ENCODE measurements around the gene ATP5PB.

ATP5PB gene

DNA sequence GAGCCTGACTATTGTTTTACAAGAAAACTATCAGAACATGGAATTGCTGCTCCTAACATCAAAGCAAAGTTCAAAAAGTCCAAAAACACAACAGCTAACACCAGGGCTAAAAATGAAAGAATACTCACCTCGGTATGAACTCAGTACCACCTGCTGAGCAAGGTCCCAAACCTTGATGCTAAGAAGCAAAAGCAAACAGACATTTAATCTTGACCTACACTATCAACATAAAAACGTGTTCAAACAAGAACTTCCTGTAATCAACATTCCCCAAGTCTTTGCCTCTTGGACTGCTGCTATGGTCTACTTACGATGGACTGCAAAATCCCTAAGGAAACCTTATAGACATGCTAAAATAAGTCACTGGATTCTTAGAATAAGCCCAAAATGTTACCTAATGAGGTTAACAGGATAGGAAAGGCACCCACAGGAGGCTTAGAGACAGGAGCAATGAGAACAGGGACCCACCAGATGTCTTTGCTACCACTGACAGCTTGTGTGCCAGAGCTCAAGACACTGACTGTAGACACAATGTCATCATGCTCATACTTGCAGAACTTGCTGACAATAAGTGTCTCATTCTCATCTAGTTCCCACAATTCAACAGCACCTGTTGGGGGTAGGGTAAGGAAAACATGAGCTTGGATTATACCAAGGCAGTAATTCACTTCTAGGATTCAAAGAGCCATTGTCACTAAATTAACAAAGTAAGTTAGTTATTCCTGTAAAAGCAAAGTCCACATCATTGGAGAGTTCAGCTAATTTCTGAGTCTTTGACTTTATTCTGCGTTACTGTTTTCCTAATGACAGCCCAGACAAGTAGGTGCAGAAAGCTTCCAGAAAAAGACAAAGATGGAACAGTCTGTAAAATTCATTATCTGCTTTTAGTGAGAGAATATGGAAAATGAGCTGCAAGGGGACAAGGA lies 2.0 kb upstream of the ATP5PB start:
- DNase-seq = no peak

DNA sequence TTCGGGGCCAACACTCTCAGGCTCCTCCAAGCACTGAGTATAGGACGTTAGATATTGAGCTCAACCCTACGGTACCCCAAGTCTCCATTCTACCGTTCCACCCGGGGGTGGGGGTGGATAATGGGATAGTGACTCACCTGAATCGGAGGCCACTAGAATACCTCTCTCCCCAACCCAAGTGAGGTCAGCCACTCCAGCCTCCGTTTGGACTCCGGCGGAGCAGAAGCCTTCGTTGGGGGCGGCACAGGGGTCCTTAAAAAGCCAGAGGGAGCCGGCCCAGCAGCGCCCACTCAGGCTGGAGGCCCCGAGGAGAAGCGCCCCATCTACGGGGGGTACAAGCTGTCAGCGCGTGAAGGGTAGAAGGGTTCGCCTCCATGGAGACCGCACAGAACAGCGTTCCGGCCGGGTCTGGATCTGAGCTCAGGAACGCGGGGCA lies 764 bp upstream of the ATP5PB start:
- DNase-seq = no peak

DNA sequence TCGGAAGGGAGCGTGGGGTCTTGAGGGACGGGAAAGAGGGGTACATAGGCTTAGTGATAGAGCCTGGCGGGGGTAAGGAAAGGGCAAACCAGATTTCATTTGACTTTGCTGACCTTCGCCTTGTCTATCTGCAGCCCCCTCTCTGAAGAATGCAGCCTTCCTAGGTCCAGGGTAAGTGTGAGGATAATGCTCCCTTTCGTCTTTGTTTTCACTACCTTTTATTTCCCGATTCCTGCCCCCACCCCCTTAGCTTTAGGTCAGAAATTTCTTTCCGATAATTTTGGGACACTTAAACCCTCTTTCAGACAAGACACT lies 396 bp downstream of the ATP5PB start:
- no peak for DNase-seq

DNA sequence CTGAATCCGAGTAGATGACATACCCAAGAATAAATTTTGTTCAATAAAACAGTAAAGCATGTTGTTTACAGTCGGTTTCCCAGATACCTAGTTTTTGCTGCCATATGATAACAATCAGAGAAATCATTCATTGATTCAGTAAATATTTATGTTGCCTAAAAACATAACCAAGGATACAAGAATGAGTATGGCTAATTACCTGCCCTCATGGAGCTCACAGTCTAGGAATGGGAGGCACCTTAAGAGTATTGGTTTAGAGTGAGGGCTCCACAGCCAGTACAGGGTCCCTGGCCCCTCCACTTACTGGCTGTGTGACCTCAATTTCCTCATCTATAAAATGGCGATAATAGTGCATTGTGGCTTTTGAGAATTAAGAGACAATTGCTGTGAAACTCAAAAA lies 921 bp downstream of the ATP5PB start:
- DNase-seq = no peak

DNA sequence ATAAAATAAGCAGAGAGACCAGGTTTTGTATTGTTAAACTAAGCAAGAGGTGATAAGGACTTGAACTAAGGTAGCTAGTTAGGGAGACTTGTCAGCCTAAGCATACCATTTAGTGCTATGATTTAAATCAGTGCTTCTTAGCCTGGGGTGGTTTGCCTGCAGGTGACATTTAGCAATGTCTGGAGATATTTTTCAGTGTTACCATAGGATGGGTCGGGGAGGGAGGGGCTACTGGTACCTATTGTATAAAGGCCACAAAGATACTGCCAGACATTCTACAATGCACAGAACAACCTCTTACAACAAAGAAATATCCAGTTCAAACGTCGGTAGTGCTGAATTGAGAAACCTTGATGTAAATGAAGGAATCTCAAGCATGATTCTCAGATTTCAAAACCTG lies 3.3 kb downstream of the ATP5PB start:
- no peak for DNase-seq

DNA sequence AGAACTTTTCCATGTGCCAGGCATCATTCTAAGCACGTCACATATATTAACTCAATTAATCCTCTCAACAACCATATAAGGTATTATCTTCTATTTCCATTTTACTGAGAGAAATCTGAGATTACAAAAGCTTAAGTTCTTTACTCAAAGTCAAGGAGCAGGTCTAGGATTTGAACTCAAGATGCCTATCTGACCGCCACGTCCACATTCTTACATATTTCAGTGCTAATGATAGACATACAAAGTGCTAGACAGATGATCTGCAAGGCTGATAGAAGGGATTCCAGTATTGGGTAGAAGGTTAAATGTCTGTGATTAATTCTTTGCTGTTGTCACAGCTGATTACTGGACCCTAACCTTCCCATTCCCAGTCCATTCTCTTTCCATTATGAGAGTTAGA lies 4.4 kb downstream of the ATP5PB start:
- no peak for DNase-seq

DNA sequence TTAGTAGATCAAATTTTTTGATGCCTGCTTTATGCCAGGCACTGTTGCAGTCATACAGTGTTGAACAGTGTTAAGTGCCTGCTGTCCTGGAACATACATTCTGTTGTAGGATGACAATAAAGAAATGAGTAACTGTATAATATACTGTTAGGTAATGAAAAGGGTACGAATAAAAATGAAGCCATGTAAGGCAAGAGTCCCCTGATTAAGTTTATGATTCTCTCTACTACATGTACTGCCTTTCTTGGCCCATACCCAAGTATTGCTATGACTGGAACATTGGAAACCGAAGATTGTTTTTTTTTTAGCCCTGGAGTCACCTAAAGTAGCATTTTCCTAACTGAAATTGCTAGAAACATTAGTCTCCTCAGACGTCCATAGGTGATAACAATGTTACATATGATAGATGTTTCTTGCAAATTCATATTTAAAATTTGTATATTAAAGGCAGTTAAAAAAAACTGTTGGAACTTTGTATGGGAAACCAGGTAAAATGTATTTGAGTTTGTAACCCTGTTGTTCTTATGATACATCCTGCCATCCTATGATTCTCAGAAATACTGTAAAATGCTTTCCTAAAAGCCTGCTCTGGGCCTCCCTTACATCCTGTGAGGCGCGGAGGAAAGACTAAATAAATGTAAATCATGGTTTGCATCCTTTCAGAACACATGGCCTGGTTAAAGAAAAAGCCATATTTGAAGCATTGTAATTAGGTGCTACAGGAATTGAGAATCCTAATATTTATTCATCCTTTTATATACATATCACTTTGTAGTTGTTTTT lies 5.8 kb downstream of the ATP5PB start:
- no peak for DNase-seq

DNA sequence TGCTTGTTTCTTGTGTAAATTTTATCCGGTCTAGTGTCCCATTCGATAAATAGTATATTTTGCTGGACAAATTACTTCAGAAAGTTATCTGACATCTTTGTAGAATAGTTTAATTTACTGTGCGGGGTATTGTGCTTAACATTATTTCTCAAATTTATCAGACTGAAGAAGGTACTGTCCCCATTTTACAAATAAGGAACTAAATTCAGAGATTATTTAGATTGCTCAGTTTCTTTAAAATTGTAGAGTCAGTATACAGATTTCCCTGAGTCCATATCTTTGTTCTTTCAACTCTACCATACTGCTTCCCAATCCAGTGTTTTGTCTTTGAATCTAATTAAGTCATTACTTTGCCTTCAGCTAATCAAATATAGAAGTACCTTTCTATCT lies 6.4 kb downstream of the ATP5PB start:
- no peak for DNase-seq

DNA sequence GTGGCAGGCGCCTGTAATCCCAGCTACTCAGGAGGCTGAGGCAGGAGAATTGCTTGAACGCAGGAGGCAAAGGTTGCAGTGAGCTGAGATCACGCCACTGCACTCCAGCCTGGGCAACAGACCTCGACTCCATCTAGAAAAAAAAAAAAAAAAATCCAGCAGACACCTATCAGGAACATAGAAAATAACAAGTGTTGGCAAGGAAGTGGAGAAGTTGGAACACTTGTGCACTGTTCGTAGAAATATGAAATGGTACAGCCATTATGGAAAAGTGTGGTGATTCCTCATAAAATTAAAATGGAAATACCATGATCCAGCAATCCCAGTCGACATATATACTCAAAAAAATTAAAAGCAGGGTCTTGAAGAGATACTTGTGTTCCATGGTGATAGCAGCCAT lies 12.5 kb downstream of the ATP5PB start:
- no peak for DNase-seq

DNA sequence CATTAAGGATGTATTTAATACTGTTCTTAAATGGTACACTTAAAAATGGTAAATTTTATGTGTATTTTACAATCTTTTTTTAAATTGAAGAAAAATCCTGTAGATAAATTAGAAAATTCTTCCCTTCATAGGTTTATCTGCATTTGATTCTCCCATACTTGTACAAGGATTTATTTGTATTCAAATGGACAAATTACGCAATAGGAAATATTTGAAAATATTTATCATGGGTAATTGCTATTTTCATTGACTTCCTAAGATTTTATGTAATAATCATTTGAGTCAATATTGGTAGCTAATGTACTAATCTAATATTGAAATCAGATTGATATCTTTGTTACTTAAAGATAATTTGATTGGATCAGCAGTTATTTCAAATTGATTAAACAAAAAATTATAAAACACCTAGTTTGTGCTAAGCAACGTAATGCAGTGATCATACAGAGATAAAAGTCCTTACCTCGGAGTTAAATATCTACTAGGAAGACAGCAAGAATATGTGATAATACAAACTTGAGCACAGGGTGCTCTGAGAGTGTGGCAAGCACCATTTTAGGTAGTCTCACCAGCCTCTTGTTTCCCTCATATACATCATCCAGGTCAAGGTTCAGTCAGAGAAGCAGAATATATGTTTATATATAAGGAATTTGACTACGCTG lies 13.2 kb downstream of the ATP5PB start:
- DNase-seq = no peak

DNA sequence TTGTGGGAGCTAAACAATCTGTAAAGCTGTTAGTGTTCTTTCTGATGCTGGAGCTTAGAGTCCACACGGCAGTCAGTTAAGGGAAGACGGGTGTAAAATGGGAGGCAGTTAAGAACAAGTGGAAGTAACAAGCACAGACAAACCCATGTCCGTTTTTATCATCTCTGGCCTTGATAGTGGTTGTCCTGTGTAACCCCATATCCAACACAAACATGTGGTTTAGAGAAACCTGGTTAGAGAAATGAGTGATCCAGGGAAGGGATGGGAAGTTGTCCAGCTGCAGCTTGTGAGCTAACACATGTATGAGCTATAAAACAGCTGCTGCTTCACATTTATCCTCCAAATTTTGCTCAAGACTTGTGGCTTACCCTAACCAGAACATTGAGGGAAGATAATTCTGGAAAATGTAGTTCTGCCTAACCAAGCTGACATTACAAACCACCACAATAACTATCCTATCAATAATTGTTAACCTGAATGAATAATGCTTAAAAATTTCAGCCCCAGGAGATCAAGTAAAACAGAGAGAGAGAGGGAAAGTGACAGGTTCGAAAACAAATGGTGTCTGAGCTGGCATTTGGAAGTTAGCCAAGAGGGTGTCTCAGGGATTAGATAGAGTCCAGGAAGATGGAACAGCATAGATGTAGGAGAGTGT lies 13.9 kb downstream of the ATP5PB start:
- DNase-seq = no peak

DNA sequence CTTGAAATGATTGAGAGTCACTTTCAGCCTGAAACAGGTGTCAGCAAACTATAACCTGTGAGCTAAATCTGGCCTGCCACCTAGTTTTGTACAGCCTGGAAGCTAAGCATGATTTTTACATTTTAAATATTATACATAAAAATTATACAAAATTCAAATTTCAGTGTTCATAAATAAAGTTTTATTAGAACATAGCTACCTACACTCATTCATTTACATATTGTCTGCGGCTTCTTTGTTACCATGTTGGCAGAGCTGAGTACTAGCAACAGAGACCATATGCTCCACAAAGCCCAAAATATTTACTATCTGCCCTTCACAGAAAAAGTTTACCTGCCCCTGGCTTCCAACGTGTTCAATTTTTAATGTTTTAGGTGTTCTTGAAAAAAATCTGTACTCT lies 16.5 kb downstream of the ATP5PB start:
- DNase-seq = no peak

DNA sequence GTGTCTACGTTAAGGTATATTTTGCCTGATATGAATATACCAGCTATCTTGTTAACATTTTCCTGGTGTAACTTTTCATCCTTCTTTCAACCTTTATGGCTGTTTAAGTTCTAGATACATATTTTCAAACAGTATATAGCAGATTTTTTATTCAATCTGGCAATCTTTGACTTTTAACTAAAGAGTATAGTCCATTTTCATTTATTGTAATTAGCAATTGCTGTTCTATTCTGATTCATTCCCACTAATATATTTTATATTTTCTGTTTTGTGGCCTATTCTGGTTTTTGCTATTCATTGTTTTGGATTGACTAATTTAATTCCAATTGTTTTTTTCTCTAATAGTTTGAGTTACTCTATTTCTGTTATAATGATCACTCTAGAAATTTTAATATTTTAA lies 17.2 kb downstream of the ATP5PB start:
- DNase-seq = no peak

DNA sequence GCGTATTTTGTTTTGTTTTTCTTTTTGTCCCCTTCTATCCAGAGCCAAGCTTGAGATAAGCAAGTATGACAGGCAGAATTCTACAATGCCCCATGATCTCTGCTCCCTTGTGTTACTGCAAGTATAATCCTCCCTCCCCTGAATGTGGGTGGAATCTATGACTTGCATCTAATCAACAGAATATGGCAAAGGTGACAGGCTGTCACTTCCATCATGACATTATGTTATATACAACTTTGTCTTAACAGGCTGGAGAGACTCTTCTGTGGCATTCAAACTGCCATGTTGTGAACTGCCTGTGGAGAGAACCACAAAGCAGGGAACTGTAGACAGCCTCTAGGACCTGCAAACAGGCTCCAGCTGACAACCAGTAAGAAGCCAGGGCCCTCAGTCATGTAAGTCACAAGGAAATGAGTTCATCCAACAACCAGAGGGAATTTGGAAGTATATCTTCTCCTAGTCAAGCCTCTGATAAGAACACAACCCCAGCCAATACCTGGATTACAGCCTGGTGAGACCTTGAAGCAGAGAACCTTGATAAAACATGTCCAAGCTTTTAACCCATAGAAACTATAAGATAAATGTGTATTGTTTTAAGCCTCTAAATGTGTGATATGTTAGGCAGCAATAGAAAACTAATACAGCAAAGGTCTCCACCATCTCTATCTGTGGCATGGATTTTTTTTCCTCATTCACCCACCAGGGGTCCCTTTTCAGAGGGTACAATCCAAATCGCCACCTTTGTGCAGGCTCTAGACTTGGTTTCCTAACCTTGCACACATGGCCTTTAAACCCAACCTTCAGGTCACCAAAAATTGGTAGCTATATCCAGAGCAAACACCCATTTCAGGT lies 18.8 kb downstream of the ATP5PB start:
- DNase-seq = no peak

DNA sequence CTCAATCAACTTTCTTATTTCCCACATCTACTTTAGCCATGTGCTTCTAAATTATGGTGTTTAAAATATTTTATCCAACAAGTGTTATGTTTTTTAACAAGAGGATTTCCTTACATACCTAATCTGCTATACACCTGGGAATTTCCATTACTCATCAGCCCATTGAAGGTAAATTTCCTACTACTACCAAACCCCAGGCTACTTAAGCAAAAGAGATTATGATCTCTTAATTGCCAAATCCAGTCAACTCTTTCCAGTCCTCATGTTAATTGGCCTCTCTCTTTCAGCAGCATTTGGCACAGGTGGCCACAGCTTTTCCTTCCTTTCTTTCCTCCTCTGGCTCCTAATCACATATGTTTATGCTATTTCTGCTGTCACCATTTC lies 19.4 kb downstream of the ATP5PB start:
- DNase-seq = no peak

DNA sequence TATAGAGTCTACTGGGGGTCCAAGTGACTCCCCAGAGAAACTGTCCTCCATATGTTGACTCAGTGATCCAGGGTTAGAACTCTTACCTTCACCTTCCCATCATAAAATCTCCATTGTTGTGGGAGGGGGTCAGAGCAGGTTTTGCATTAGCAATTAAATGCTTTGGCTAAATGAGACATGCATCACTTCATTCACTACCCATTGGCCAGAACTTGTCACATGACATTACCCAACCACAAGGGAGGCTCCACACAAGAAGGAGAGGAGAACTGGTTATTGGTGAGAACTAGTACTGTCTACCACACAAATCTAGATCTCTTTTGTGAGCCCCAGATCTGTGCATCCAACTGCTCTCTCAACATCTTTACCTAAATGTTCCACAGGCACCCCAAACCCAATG lies 20.3 kb downstream of the ATP5PB start:
- no peak for DNase-seq

DNA sequence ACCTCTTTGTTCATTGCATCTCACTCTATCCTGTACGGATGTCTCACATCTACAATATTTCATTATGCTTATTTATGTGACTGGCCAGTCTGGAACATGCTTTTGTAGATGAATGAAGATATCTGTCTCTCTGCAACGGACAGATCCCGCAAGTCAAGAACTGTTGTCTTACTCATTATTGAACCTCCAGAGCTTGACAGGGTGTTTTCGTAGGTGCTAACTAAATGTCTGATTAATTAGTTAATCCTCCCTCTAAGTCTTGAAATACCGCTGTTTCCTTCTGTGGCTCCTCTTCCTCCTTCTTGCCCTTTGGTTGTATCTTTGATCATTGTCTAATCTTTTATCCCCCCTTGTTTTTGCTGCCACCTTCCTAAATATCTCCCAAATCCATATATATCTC lies 21.3 kb downstream of the ATP5PB start:
- DNase-seq = no peak

DNA sequence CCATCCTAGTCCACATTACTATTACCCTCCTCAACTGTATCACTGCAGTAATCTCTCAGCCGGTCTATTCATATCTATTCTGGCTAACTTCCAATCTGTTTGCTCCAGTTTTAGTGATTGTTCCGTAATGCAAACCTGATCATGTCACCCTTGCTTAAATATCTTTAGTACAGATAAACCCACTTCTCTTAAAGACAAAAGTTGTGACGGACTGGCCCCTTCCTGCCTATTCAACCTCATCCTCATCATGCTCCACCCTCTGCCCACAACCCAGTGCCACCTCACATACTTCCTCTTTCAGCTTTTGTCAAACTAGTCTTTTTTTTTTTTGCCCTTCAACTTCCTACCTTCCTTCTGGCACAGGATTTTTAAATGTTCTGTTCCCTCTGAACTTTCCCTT lies 21.7 kb downstream of the ATP5PB start:
- no peak for DNase-seq

DNA sequence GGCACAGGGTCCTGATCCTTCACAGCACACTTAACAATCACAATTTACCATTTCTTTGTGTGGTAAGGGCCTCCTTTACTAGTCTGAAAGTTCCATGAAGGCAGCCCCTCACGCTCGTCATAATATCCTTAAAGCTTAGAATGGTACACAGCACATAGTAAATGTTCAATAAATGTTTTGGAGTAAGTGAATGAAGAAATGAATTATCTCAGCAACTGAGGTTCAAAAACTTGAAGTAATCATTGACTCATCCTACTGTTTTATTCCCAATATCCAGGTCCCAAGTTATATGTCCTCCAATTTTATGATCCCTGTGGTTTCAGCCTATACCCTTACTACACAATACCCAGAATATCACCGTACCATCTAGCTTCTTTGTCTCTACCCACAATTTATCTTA lies 22.3 kb downstream of the ATP5PB start:
- DNase-seq = no peak

DNA sequence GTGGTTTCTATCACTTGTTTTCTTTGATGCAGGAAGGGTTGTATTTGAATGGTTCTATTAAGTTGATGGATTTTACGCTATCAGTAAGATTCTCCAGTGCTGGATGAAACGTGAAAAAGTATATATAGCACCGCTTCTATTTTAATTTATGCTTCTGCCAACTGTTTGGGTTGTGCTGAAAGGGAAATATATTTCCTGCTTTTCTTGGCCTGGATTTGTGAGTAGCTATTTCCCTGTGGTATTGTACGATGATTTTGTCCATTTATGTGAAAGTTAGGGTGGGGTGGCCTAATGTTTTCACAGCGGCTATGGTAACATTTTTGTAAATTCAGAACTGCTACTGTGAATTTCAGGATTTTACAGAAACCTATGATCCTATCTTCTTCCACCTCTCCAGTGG lies 24.8 kb downstream of the ATP5PB start:
- no peak for DNase-seq

DNA sequence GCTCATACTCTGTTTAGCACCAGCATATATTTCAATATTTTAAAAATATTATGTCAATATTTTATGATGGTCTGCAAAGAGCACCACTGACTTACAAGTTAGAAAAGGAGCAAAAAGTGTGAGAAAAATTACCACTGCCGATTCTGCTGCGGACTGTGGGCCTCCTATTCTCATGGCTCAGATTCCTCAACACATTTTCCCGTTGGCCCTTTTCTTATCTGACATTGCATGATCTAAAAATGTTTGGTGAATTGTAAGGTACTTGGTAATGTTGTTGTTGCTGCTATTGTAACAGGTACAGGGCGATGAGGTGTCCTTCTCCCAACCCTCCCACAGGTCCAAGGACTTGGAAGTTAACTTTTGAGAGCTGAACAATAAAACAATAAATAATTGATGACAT lies 25.3 kb downstream of the ATP5PB start:
- DNase-seq = no peak

DNA sequence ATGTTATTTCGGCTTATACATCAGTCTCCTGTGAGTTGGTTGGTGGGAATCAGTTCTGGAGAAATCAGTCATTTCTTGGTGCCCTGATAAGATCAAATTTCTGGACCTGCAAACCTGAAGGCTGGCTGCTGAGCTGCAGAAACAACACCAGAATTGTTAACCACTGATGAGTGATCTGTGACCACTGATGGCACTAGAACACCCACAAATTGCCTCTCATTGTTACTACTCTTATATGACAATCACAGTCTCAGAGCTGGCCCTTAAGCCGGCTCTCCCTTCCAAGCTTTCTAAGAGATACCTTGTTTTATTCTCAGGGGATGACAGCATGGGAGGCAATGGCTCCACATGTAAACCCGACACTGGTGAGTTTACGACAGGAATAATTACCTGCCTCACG lies 26.4 kb downstream of the ATP5PB start:
- no peak for DNase-seq

DNA sequence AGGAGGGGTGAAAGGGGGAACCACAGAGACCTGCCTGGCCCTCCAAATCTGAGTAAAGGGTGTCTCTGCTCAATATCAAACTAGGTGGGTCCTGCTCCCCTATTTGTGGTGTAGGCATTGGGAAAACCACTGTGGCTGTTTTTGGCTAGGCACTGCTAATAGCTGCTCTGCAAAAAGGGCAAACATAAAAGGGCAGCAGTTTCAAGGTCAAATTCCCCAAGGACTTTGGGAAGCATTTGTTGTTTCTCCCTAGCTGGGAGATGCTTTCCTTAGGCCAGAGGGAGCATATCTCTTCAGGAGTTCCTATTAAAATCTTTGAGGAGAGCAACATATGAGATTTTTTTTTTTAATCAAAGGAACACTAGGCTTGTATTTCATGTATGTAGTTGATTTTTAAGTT lies 26.9 kb downstream of the ATP5PB start:
- no peak for DNase-seq
